Fibroblast of the aortic adventitia (primary cell): ENCODE results near the gene KCND1. TPM values are rescaled to one million over a fixed set of nuclear protein-coding genes. Genes with fewer than 3 reads are reported as not detected.
A peak's percentile ranks its signal among the peaks of the same experiment; 100 is the strongest.

Experiments
- DNase-seq: peaks from one replicate; pipeline ENCODE4 v3.0.0-alpha.2; 2010; ENCODE audit warnings: low read depth
- H3K4me3 ChIP-seq: 2 replicates; pipeline ENCODE4 v1.5.1; 2011; ENCODE audit warnings: low read depth, mild to moderate bottlenecking, control low read depth, low read length, moderate library complexity
- total RNA-seq: library from RNA; depleted of rRNA; stranded (reverse); fragments of >200 nt; gene quantifications from 2 replicates; pipeline ENCODE4 v1.2.3, GENCODE V29; 2012; ENCODE audit warnings: low replicate concordance
- TF ChIP-seq, protein P1 (sequence below): IDR thresholded peaks from 2 replicates; pipeline ENCODE4 v1.5.1; 2011; ENCODE audit warnings: mild to moderate bottlenecking, low read length, control low read depth, inconsistent platforms; ENCODE audit not compliant: insufficient read depth

The KCND1 gene
- 0.81 and 1.4 TPM in 2 replicates for total RNA-seq

DNA sequence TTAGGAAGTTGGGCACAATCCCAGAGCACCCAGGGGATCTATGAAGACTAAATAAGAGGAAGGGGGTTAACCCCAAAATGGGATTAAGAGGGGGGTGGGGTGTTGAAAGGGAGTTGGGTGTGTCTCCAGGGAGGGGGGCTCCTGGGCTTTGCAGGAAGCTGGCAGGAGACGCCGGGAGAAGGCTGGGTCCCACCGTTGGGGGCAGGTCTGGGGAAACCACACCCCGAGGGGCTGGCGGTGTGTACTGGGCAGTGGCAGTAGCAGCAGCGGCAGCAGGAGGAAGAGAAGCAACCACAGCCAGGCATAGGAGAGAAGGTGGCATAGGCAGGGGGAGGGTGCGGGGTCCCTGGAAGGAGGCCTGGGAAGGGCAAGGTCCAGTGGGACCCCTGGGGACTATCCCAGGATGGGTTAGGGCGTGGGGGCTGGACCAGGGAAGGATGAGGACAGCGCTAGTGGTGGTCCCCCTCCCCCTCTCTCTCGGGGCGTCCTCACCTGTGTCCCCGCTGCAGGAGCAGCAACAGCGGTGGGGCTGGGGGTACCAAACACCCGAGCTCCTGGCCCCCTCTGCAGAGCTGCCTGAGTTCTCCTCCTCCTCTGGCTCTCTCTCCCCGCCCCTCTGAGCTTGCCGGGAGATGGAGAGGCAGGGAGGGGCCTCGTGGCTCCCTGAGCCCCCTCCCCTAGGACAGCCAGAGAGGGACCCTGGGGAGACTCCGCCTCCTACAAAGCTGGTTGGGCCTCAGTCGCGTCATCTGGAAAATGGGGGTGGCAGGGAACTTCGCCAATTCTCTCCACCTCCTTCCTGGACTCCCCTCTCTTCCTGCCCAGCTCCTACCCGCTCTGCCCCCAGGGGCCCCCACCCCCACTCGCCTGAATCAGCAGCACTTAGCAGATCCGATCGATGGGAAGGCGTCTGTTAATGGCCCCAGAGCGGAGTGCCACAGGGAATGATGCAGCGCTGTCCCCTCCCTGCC is at the start of gene KCND1:
Gene KCND1 (minus strand): TSS at position 596 of the 971 bp plus-strand sequence. CDS start 1,573 bp downstream, outside the sequence.
- TF ChIP-seq, protein P1, sequence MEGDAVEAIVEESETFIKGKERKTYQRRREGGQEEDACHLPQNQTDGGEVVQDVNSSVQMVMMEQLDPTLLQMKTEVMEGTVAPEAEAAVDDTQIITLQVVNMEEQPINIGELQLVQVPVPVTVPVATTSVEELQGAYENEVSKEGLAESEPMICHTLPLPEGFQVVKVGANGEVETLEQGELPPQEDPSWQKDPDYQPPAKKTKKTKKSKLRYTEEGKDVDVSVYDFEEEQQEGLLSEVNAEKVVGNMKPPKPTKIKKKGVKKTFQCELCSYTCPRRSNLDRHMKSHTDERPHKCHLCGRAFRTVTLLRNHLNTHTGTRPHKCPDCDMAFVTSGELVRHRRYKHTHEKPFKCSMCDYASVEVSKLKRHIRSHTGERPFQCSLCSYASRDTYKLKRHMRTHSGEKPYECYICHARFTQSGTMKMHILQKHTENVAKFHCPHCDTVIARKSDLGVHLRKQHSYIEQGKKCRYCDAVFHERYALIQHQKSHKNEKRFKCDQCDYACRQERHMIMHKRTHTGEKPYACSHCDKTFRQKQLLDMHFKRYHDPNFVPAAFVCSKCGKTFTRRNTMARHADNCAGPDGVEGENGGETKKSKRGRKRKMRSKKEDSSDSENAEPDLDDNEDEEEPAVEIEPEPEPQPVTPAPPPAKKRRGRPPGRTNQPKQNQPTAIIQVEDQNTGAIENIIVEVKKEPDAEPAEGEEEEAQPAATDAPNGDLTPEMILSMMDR = no peak
- DNase-seq = peak; percentile 56
- H3K4me3 ChIP-seq = peak within 1 kb of the TSS; percentile 58

DNA sequence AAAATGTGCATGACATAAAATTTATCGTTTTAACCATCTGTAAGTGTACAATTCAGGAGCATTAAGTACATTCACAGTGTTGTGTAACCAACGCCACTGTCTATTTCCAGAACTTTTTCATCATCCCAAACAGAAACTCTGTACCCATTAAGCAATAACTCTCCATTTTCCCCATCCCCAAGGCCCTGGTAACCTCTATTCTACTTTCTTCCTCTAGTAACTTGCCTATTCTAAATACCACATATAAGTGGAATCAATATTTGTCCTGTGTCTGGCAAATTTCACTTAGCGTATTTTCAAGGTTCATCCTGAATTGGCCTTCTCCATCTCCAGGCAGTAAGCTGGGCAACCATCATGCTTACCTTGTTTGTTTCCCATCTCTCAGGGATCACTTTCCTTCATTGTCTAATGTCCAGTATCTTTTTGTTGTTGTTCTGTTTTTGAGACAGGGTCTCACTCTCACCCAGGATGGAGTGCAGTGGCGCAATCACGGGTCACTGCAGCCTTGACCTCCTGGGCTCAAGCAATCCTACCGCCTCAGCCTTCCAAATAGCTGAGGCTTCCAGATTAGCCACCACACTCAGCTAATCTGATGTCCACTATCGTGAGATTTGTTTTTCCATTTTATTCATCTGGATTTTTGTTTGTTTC is 48.1 kb upstream of the KCND1 start:
- no peak for DNase-seq
- no peak overlapping the region for H3K4me3 ChIP-seq
- TF ChIP-seq, protein P1 = no peak

DNA sequence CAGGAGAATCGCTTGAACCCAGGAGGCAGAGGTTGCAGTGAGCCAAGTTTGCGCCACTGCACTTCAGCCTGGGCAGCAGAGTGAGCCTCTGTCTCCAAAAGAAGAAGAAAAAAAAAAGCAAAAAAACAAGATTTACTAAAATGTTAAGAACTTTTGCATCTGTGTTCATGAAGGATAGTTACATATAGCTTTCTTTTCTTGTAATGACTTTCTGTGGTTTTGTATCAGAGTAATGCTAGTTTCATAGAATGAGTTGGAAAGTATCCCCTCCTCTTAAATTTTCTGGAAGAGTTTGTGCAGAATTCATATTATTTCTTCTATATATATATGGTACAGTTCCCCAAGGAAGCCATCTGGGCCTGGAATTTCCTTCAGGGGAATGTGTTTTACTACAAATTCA is 47.4 kb upstream of the KCND1 start:
- no peak overlapping the region for H3K4me3 ChIP-seq
- TF ChIP-seq, protein P1 = no peak
- DNase-seq = no peak

DNA sequence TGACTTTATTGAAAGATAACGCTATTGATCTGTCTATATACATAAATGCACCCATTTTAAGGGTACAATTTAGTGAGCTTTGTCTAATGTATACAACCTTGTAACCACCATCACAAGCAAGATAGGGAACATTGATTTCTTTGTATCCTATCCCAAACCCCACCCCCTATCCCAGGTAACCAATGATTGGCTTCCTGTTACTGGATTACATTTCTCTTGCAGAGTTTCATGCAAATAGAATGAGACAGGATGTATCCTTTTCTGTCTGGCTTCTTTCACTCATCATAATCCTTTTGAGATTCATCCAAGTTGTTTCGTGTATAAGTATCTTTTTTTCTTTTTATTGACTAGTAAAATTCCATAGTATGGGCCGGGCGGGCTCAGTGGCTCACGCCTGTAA is 32.1 kb upstream of the KCND1 start:
- no peak for DNase-seq
- TF ChIP-seq, protein P1 = no peak
- H3K4me3 ChIP-seq = no peak overlapping the region

DNA sequence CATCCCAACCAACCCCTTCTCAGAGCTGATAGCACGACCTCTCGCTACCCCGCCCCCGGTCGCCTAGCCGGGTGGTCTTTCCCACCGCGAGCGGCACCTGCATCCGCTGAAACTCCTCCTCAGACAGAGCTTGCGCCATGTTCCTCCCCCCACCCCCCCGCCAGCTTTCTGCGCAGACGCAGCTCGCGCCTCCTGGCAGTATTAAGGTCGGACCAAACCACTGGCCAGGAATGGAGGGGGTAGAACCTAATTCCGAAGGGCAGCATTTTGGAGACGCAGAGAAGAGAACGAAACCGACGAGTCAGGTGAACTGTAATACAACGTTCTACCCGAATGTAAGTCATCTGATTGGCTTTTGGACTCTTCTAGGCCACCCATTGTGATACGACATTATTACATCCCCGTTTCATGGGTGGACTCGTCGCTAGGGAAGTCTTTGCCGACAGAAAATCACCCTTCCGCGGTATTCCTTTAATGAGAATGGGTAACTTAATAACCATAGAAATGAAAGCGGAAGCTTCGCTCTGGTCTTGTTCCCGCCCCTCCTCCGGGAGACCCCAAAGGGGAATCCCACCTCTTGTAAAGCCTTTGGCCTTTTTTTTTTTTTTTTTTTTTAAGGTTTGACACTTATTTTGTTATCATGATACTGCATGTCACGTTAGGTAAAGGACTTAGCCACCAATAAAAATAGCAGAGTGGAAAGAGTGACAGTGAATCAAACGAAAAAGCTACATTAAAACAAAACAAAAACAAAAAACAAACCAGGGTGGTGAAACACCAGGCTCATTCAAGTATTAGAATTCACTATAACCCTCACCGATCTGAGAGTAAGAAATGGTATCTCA is 30.7 kb upstream of the KCND1 start, which contains the start of gene GRIPAP1:
Gene GRIPAP1 (minus strand): TSS at position 174 of the 845 bp plus-strand sequence. CDS start 35 bp downstream, at position 139.
- DNase-seq = peak; percentile 92
- peak within 1 kb of the TSS; percentile 81 for H3K4me3 ChIP-seq
- TF ChIP-seq, protein P1 = no peak

DNA sequence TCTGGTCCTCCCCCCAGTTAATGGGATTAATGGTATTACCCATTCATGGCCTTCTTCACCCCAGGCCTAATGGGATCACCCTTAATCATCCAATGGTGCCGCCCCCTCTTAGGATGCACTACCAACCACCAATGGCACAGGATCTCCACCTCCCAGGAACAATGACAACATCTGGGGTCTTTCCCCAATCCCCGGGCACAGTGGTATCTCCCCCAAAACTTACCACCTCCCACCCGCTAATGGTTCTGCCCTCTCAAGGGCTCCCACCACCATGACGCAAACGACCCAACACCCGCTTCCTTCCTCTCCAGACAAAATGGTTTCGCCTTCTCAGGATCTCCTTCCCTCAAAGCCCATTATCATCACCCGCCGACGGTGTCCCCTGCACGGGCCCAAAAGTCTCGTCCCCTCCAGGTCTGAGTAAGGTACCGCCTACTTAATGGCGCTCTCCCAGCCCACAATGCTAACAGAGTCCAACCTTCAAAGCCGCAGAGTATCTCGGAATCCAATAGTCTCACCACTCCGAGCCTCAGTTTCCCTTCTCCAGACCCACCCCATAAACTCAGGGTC is 30.0 kb upstream of the KCND1 start:
- TF ChIP-seq, protein P1 = no peak
- H3K4me3 ChIP-seq = peak overlapping the region; percentile 81
- peak; percentile 38 for DNase-seq
